Adrenal gland (tissue), 12 donors: ENCODE measurements around the gene DNPEP. TPM values are rescaled to one million over a fixed set of nuclear protein-coding genes. Genes with fewer than 3 reads are reported as not detected.

Experiments
- DNase-seq, 7 donors: peaks; one replicate each; pipeline ENCODE4 v3.0.0-alpha.2; 2019 to 2020
- H3K27ac ChIP-seq, 5 donors: fragments of 200-600 bp; sonication (generic) in 4 of 5; 1 replicate in 3 of 5; 2 replicates in 2 of 5; pipeline versions ENCODE4 v1.5.1 to v1.8.0; 2016 to 2020; ENCODE audit warnings: mild to moderate bottlenecking in 1 of 5
- H3K27me3 ChIP-seq: fragments of 200-600 bp; 2 replicates; pipeline ENCODE4 v1.8.0; 2021
- H3K36me3 ChIP-seq, 2 donors: fragments of 200-600 bp; replicated peaks in 1 of 2; 1 replicate in 1 of 2; 2 replicates in 1 of 2; pipeline versions ENCODE4 v1.5.1 to v1.8.0; 2018 to 2022
- H3K4me1 ChIP-seq, 2 donors: fragments of 200-600 bp; replicated peaks in 1 of 2; 1 replicate in 1 of 2; 2 replicates in 1 of 2; pipeline versions ENCODE4 v1.5.1 to v1.8.0; 2018 to 2021
- H3K4me3 ChIP-seq, 4 donors: fragments of 200-600 bp; sonication (generic) in 3 of 4; one replicate each; pipeline ENCODE4 v1.5.1; 2016 to 2018
- H3K9me3 ChIP-seq, 3 donors: fragments of 200-600 bp; sonication (generic) in 1 of 3; replicated peaks in 1 of 3; 1 replicate in 2 of 3; 2 replicates in 1 of 3; pipeline versions ENCODE4 v1.5.1 to v1.8.0; 2016 to 2021
- POLR2A ChIP-seq, 2 donors: fragments of 450-650 bp; IDR thresholded peaks; one replicate each; pipeline ENCODE4 v1.6.1; 2017; ENCODE audit warnings: antibody characterized with exemption in 2 of 2, mild to moderate bottlenecking in 2 of 2, moderate library complexity in 1 of 2
- WGBS, 4 donors: extraction: QIAGEN DNeasy Blood & Tissue Kit in 2 of 4; methylation state at CpG; one replicate each; pipeline versions ENCODE4 v1.1.5 to v1.1.7; 2013 to 2017; 5-methylcytosine and 5-hydroxymethylcytosine counted together
- intact Hi-C, 2 donors: fragments of 100-400 bp; cut with DNase I; formaldehyde crosslinking; loops; one replicate each; pipeline versions ENCODE4 v1.14.1 to v1.15.0; 2022 to 2023
- polyA plus RNA-seq, 3 donors: library from polyadenylated mRNA; stranded (reverse); fragments of 200-250 nt in 2 of 3; fragments of 350-450 nt in 1 of 3; fragmentation: Illumina TruSeq in 1 of 3; extraction: RNeasy Lipid Tissue Mini Kit (QIAGEN cat#74804) in 1 of 3; gene quantifications; one replicate each; pipeline ENCODE4 v1.2.3, GENCODE V29; 2013 to 2014
- total RNA-seq, 9 donors: library from RNA; depleted of rRNA in 4 of 9; stranded (reverse); fragments of >200 nt in 4 of 9; fragments of 120-200 nt in 1 of 9; fragmentation: NEBNext Ultra II Directional in 1 of 9; extraction: Animal tissue kit (Norgen Biotek cat#: 25700) in 1 of 9; gene quantifications; one replicate each; pipeline versions ENCODE4 v1.1.0 to v1.2.4, GENCODE V29; 2013 to 2023
- TF ChIP-seq, protein P1 (sequence below), 6 experiments: fragments of 450-650 bp in 4 of 6; fragments of 200-600 bp in 2 of 6; sonication (generic) in 1 of 6; IDR thresholded peaks; 1 replicate in 5 of 6; 2 replicates in 1 of 6; pipeline versions ENCODE4 v1.5.1 to v1.8.0; 2016 to 2021; ENCODE audit warnings: antibody characterized with exemption in 6 of 6, mild to moderate bottlenecking in 2 of 6, moderate library complexity in 1 of 6
- donor health status: healthy with polysubstance abuse.
- donor health status: Bipolar disorder and iron deficiency.
- donor health status: DM: yes; HTN: yes; CAD: no.
- donor health status: DM: no; HTN: no; CAD: no.
- donor health status: DM: no; HTN: no; CAD: no.
- donor health status: DM: yes; HTN: yes; CAD: no.

The DNPEP gene
- total and polyA plus RNA-seq, 12 donors: 30.0 to 107 (median 53.5) TPM

GRCh38 chr2:219344751-219345430, 42.8 kb downstream of the DNPEP start:
- Histone ChIP-seq H3K27ac (no peak overlapping the region), H3K27me3 (no peaks in the 10 kb centered on the region), H3K4me1 (peaks cover 0 to 8% of the 10 kb centered on the region in 2 donors), H3K36me3 (no peaks in the 10 kb centered on the region), H3K4me3 (peak overlapping the region in 1 of 4 donors; percentile 11), H3K9me3 (no peaks in the 10 kb centered on the region)
- peak; percentile 39 to 80 (median 56) for DNase-seq
- 45 to 52% (median 50%) methylated on average over 6 of the region's 6 CpGs for WGBS, 4 donors
- TF ChIP-seq POLR2A (IDR thresholded peaks at IDR 0.05): no peak
- TF ChIP-seq, protein P1, sequence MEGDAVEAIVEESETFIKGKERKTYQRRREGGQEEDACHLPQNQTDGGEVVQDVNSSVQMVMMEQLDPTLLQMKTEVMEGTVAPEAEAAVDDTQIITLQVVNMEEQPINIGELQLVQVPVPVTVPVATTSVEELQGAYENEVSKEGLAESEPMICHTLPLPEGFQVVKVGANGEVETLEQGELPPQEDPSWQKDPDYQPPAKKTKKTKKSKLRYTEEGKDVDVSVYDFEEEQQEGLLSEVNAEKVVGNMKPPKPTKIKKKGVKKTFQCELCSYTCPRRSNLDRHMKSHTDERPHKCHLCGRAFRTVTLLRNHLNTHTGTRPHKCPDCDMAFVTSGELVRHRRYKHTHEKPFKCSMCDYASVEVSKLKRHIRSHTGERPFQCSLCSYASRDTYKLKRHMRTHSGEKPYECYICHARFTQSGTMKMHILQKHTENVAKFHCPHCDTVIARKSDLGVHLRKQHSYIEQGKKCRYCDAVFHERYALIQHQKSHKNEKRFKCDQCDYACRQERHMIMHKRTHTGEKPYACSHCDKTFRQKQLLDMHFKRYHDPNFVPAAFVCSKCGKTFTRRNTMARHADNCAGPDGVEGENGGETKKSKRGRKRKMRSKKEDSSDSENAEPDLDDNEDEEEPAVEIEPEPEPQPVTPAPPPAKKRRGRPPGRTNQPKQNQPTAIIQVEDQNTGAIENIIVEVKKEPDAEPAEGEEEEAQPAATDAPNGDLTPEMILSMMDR (IDR thresholded peaks at IDR 0.05): no peak
- intact Hi-C loops: no loop called here

DNA sequence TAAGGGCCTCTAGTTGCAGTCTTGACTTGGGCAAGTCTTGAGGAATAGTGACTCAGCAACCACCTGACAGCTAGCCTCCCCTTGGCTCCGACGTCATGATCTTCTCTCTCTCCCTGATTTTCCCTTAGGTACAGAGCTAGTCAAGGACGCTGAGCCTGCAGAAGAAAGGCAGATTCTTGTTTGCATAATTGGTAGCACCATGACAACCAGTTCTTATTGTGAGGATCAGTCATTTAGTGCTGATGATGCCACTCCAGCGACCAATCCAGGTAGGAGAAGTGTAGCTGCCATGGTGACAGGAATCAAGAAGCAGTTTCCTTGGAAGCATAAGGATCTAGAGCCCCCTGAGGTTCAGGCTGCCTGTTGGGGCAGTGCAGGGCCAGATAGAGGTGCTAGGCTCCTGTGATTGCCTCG, 52.3 kb downstream of the DNPEP start:
- no peak overlapping the region for H3K27ac ChIP-seq
- no peaks in the 10 kb centered on the region for H3K4me1 ChIP-seq
- H3K9me3 ChIP-seq: no peaks in the 10 kb centered on the region
- WGBS, 4 donors: 42 to 54% (median 44%) methylated on average over 5 of the region's 5 CpGs
- intact Hi-C loops: no loop called here
- peak in 1 of 7 donors; percentile 48 for DNase-seq
- H3K27me3 ChIP-seq: peaks cover 12% of the 10 kb centered on the region
- H3K36me3 ChIP-seq: no peaks in the 10 kb centered on the region
- TF ChIP-seq POLR2A (IDR thresholded peaks at IDR 0.05): no peak
- TF ChIP-seq, protein P1 (IDR thresholded peaks at IDR 0.05): no peak
- no peak overlapping the region for H3K4me3 ChIP-seq

- no peaks in the 10 kb centered on the region for H3K36me3 ChIP-seq
- H3K9me3 ChIP-seq: no peaks in the 10 kb centered on the region
- no peak for DNase-seq
- no peak overlapping the region for H3K4me3 ChIP-seq
- WGBS, 4 donors: 83 to 95% (median 87%) methylated on average over 2 of the region's 2 CpGs
- no peaks in the 10 kb centered on the region for H3K4me1 ChIP-seq
- intact Hi-C loops: no loop called here
- TF ChIP-seq, protein P1 (IDR thresholded peaks at IDR 0.05): no peak
- no peak for TF ChIP-seq POLR2A (IDR thresholded peaks at IDR 0.05)
- H3K27ac ChIP-seq: no peak overlapping the region
- H3K27me3 ChIP-seq: peaks cover 12% of the 10 kb centered on the region
Measured at GRCh38 chr2:219334076-219334475, 53.6 kb downstream of the DNPEP start.

- WGBS, 4 donors: 6 to 8% (median 7%) methylated on average over 22 to 24 of the region's 24 CpGs
- no peak within 1 kb of the TSS for H3K27ac ChIP-seq
- no peak within 1 kb of the TSS for H3K4me3 ChIP-seq
- H3K9me3 ChIP-seq: no peaks in the 10 kb centered on the region
- DNase-seq: peak in 1 of 7 donors; percentile 17
- H3K36me3 ChIP-seq: no peaks in the 10 kb centered on the region
- TF ChIP-seq, protein P1 (IDR thresholded peaks at IDR 0.05): no peak
- TF ChIP-seq POLR2A (IDR thresholded peaks at IDR 0.05): no peak
- intact Hi-C loops: no loop called here
- H3K27me3 ChIP-seq: peaks cover 12% of the 10 kb centered on the region
- H3K4me1 ChIP-seq: no peaks in the 10 kb centered on the region
Measured at GRCh38 chr2:219332542-219332941, 55.2 kb downstream of the DNPEP start, which contains the start of gene RESP18. Gene RESP18, minus strand, starts transcription at chr2:219332744.
